Retinal pigment epithelial cell (primary cell): Measurements from ENCODE around the gene SLCO2A1.

Experiments used
- DNase-seq: peaks from one replicate; pipeline ENCODE4 v3.0.0-alpha.2; 2010; ENCODE audit warnings: low read depth
- H3K4me3 ChIP-seq: 2 replicates; pipeline ENCODE4 v1.5.1; 2011; ENCODE audit warnings: mild to moderate bottlenecking, low read length, control low read depth, moderate library complexity
- TF ChIP-seq, protein P1 (sequence below): conservative IDR thresholded peaks from 2 replicates; pipeline ENCODE4 v1.5.1; 2011; ENCODE audit warnings: low read depth, low read length, control low read depth, inconsistent platforms

SLCO2A1 gene

DNA sequence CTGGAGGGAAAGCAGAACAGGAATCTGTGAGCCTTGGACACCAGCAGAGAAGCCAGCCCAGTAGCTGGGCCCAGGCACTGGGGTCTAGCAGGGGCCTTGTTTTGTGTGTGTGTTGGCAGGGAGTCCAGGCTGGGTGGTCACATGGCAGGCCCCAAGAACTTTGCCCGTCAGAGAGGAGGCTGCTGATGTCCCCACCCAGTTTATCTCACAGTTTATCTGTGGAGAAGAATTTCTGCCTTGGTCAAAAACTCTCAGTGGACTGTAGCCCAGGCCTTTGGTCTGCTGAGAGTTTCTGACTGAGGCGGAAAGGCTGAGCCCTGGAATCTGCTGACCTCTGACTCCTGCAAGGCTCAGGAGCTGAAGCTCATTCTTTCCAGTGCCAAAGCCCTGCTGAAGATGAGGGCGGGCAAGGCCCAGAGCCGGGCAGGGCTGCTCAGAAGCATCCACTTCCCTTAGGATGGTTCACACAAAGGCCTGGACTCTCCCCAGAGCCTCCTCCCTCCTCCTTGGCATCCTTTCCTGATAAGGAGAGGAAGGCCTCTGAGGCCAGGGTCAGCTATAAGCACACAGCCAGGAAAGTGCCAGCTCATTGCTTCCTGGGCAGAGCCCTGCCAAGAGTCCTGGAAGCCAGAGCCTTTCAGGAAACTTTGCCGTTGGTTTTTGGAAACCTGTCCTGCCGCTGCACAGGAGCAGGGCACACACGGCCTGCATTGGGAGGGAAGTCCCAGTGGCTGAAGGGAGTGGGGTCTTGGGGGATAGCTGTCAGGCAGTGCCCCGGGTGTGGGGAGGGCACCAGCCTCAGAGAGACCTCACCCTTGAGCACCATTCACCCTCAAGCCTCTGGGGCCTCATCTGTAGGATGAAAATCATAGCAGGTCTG is 37.2 kb upstream of the SLCO2A1 start:
- no peak for DNase-seq
- H3K4me3 ChIP-seq, result no peak overlapping the region
- TF ChIP-seq, protein P1, sequence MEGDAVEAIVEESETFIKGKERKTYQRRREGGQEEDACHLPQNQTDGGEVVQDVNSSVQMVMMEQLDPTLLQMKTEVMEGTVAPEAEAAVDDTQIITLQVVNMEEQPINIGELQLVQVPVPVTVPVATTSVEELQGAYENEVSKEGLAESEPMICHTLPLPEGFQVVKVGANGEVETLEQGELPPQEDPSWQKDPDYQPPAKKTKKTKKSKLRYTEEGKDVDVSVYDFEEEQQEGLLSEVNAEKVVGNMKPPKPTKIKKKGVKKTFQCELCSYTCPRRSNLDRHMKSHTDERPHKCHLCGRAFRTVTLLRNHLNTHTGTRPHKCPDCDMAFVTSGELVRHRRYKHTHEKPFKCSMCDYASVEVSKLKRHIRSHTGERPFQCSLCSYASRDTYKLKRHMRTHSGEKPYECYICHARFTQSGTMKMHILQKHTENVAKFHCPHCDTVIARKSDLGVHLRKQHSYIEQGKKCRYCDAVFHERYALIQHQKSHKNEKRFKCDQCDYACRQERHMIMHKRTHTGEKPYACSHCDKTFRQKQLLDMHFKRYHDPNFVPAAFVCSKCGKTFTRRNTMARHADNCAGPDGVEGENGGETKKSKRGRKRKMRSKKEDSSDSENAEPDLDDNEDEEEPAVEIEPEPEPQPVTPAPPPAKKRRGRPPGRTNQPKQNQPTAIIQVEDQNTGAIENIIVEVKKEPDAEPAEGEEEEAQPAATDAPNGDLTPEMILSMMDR, result no peak

DNA sequence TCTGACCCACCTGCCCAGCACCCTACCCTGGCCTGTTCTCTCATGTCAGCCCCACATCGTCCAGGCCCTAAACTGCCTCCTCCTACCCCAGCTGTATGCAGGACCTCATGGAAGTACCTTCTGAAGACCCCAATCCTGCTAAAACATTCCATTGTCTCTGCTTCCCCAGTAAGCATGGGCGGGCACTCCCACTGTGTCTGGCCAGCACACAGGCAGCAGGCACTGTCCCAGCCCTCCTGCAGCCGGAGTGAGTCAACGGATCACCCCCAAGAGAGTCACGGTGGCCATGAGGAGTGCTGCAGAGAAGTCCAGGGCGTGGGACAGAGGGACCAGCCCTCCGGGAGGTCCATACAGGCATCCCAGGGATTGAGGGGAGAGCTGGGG is 36.4 kb upstream of the SLCO2A1 start:
- H3K4me3 ChIP-seq, result no peak overlapping the region
- no peak for DNase-seq

DNA sequence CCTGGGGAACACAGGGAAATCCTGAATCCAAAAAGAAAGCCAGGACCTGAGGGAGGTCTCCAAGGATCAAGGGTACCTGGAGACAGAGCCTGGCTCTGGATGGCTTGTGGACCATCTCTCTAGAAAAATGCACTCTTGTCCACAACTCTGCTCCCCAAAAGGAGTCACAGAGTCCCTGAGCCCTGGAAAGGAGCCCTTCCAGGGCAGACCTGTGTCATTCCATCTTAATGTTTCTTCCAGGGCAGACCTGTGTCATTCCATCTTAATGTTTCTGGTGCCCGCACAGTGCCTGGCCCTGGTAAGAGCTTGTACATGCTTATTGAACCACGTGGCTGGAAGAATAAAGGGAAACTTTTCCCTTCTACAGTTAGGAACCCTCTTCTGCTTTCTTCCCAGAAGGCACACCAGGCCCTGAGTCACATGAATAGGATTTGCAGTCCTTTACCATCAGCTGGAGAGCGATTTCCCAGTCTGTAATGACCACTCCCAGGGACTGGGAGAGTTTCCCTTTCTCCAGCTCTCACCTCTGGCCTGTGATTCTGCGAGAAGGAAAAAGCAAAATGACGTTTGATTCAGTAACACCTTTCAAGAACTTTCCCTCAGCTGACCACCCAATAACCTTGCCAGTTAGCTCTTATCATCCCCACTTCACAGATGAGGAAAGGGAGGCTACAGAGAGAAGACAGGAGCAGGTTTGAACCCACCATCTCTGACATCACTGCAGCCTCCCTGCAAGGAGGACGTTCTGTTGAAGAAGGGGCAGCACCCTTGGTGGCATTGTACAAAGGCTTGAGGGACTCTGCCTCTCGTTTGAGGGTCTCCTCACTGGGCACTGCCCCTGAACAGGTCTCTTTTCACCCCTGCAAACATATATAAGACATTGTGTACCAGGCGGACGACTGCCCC is 35.8 kb upstream of the SLCO2A1 start:
- TF ChIP-seq, protein P1, result no peak
- no peak overlapping the region for H3K4me3 ChIP-seq
- peak; percentile 37 for DNase-seq

More for the DNA sequence above, 36.4 kb upstream of the SLCO2A1 start:
- TF ChIP-seq, protein P1, result no peak

DNA sequence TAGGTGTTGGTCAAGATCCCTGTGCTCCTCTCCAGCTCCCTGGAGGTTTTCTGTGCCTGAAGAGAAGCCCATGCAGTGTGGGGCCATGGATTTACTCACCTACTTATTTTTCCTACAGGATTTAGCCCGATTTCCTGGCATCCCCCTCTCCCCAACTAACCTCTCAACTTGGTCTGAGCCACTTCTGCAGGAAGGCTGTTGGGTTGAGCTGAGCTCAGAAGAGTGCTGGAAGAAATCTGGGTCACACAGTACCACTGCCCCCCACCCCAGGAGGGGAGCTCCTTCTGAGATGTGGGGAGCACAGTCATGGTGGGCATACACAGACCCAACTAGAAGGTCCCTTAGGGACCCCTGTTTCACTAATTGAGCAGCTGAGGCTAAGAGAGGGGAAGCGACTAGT is 34.4 kb upstream of the SLCO2A1 start:
- no peak overlapping the region for H3K4me3 ChIP-seq
- TF ChIP-seq, protein P1, result no peak
- DNase-seq, result no peak

DNA sequence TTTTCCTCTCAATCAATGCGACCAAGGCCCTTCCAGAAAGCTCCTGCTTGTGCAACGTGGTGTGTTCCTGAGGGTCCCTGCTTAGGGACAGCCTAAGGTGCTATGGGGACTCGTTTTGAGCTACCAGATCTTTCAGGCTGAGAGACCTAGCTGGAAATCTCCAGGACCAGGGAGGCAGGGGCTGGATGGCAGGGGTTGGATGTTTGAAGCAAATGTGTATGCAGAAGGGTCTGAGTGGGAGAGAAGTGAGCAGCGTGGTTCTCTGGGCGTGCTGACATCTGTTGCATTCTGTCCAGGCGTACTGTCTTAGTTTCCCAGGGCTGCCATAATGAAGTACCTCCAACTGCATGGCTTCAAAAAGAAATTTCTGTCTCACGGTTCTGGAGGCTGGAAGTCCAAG is 31.7 kb upstream of the SLCO2A1 start:
- TF ChIP-seq, protein P1, result no peak
- DNase-seq, result no peak
- no peak overlapping the region for H3K4me3 ChIP-seq

DNA sequence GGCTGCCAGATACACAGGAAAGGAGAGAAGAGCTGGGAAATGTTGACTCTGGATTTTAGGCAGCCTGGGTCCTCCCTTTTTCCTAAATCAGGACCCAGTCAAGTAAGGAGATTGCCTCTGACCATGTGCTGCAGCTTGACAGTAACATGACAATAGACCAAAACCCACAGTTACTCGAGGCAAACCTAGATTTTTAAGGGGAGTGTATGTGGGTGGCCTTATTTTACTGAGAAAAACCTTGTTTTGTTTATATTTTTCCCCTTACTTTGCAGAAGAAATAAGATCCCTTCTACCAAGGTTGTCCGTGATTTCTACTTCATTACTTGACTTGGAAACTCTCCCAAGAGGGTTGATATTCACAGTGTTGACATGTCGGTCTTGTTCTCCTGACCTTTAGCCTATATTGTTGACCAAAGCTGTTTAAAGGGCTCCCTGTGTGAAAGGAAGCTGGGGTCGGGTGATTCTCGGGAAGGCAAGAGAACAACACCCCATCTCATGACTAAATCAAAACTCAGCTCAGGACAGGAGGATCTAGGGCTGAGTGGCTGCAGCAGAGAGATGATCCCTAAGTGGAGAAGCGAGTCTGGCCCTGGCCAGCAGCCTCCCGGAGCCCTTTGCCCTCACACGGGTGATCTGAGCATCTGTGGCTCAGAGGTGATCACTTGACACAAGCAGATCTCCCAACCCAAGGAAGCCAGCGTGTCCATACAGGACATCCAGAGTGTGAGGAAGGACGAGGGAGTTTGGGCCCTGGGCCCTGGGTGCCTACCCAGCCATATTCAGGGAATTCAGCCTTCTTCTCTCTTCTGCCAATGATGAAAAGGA is 31.0 kb upstream of the SLCO2A1 start:
- H3K4me3 ChIP-seq, result no peak overlapping the region
- TF ChIP-seq, protein P1, result no peak
- no peak for DNase-seq
